Measurements from ENCODE around the gene TMEM89. TPM values are rescaled to one million over a fixed set of nuclear protein-coding genes. Genes with fewer than 3 reads are reported as not detected.

Gene TMEM89
- total and polyA plus RNA-seq, 2 of the 4 experiments (the other 2 are of a cell fraction), result 0.15 TPM; not detected in 1

DNA sequence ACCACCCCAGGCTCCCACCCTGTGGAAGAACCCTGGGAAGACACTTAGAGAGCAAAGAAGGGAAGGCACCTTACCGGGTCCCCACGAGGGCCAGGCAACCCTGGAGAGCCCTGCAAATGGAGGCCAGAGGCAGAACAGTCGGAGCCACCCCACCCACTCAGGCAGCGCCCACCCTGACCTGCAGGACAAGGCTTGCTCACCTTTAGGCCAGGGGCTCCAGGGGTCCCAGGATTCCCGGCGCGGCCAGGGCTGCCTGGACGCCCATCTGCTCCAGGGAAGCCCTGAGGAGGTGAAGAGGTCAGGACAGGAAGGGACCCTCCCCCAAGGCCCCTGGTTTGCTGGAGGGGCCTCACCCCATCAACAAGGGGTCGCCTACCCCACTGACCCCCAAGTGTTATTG lies 36.7 kb downstream of the TMEM89 start:
- no peak overlapping the region for H3K23ac ChIP-seq (ENCODE audit: low read depth, low read length)
- dilution Hi-C loops (cut with HindIII; ENCODE audit: low sequenced_read_pairs, unreplicated experiment) (no loop called here), in situ Hi-C loops (cut with MboI; ENCODE audit: low sequenced_read_pairs) (no loop called here), intact Hi-C loops (cut with micrococcal nuclease) (no loop called here)
- no peak overlapping the region for H3K4me2 ChIP-seq (ENCODE audit: low read depth, low read length)
- DNase-seq, result no peak
- no peak for TF ChIP-seq MAFK (IDR thresholded peaks at IDR 0.05; ENCODE audit: low read depth, low read length)
- no peak overlapping the region for H3K14ac ChIP-seq (replicated peaks; ENCODE audit: low read depth, low read length)
- no peak overlapping the region for H3K56ac ChIP-seq (ENCODE audit: extremely low read depth, insufficient read depth, low read length)
- no peak for ATAC-seq (ENCODE audit: low read depth)
- H2AK9ac ChIP-seq (replicated peaks; ENCODE audit: low read depth, low read length, poor library complexity), result no peak overlapping the region
- H4K8ac ChIP-seq (ENCODE audit: low read depth in 2 of 2, low read length in 2 of 2), result no peak overlapping the region
- H3K9me1 ChIP-seq (ENCODE audit: insufficient read depth, low read length), result 0 out of 2 replicates have a peak, but pooled peaks cover 3% of the 10 kb centered on the region
- no peak overlapping the region for H4K91ac ChIP-seq (ENCODE audit: insufficient read depth, low read depth, low read length)
- peaks cover 88% of the 10 kb centered on the region for H3K36me3 ChIP-seq (ENCODE audit: control insufficient read depth, insufficient read depth, low read length)
- H2BK120ac ChIP-seq (ENCODE audit: low read depth, low read length), result no peak overlapping the region
- no peak overlapping the region for H3K27ac ChIP-seq (ENCODE audit: insufficient read depth, low read length)
- H3K9ac ChIP-seq (ENCODE audit: low read depth, low read length), result no peak overlapping the region
- no peaks in the 10 kb centered on the region for H3K9me3 ChIP-seq (ENCODE audit: control insufficient read depth, insufficient read depth, low read length)
- H2BK15ac ChIP-seq (ENCODE audit: low read depth, low read length), result no peak overlapping the region
- no peaks in the 10 kb centered on the region for H3K4me1 ChIP-seq (ENCODE audit: control insufficient read depth, insufficient read depth, low read length)
- CTCF ChIA-PET, result interaction anchor here (0.6 kb wide), 1 partner anchor 193 kb away, joined by 3 read pairs; no protein-coding TSS in a partner anchor
- no peaks in the 10 kb centered on the region for H3K27me3 ChIP-seq (ENCODE audit: control insufficient read depth, insufficient read depth, low read length)
- no peaks in the 10 kb centered on the region; the same call in 1 of the 2 replicates for H4K20me1 ChIP-seq (ENCODE audit: insufficient read depth, low read length)
- H3K4ac ChIP-seq (ENCODE audit: low read depth, low read length), result no peak overlapping the region
- 80% methylated on average over 2 of the region's 9 CpGs; no CpG with 5 or more reads in 1 of the 2 experiments for WGBS, 2 experiments (ENCODE audit: extremely low coverage in 2 of 2, insufficient read length in 1 of 2)
- H2AK5ac ChIP-seq (ENCODE audit: low read depth, low read length), result no peak overlapping the region
- H4K5ac ChIP-seq (ENCODE audit: low read depth, low read length), result no peak overlapping the region
- H2BK5ac ChIP-seq (ENCODE audit: low read depth, low read length, poor library complexity, severe bottlenecking), result no peak overlapping the region
- no peak overlapping the region for H3K4me3 ChIP-seq (ENCODE audit: insufficient read depth, low read depth, low read length)
- POLR2A ChIA-PET (ENCODE audit: unreplicated experiment), result no interaction called here
- no peak overlapping the region for H2AFZ ChIP-seq (replicated peaks; ENCODE audit: low read length, poor library complexity)
- peaks cover 3 to 36% of the 10 kb centered on the region in 2 experiments; a peak in 3 of 4 replicates for H3K79me1 ChIP-seq (ENCODE audit: low read depth in 1 of 2, low read length in 2 of 2)
- no TSS peak for BruUV-seq (replicated peaks)
- H2BK20ac ChIP-seq (ENCODE audit: low read depth, low read length), result no peak overlapping the region
- H3K18ac ChIP-seq (ENCODE audit: low read depth, low read length), result no peak overlapping the region
